ENCODE data around the gene KLK14. TPM values are rescaled to one million over a fixed set of nuclear protein-coding genes. Genes with fewer than 3 reads are reported as not detected.

Gene KLK14
- total RNA-seq, 2 experiments from 2014 or later, result 0.57 TPM; not detected in 1

- Mint-ChIP-seq H3K36me3 (ENCODE audit: low read depth) (peaks cover 19% of the 10 kb centered on the region), H3K27me3 (ENCODE audit: low read depth) (no peaks in the 10 kb centered on the region), H3K4me3 (no peak overlapping the region), H3K9me3 (ENCODE audit: insufficient read depth) (no peaks in the 10 kb centered on the region), H3K4me1 (ENCODE audit: low read depth) (peaks cover 15% of the 10 kb centered on the region), H3K27ac (no peak overlapping the region)
- no peak for DNase-seq
- POLR2A ChIA-PET, result no interaction called here
- no peak for ATAC-seq
- CTCF ChIA-PET, result no interaction called here
Measured at GRCh38 chr19:51093510-51094345, 11.0 kb upstream of the KLK14 start.

- DNase-seq (no peak), ATAC-seq (no peak)
- no peaks in the 10 kb centered on the region for H3K27me3 Mint-ChIP-seq (ENCODE audit: low read depth)
- no peak overlapping the region for H3K4me3 Mint-ChIP-seq
- peaks cover 16% of the 10 kb centered on the region for H3K36me3 Mint-ChIP-seq (ENCODE audit: low read depth)
- peaks cover 15% of the 10 kb centered on the region for H3K4me1 Mint-ChIP-seq (ENCODE audit: low read depth)
- H3K27ac Mint-ChIP-seq, result no peak overlapping the region
- POLR2A ChIA-PET, result no interaction called here
- CTCF ChIA-PET, result no interaction called here
- no peaks in the 10 kb centered on the region for H3K9me3 Mint-ChIP-seq (ENCODE audit: insufficient read depth)
Measured at GRCh38 chr19:51093101-51093500, 10.4 kb upstream of the KLK14 start.

GRCh38 chr19:51091895-51092873, 9.5 kb upstream of the KLK14 start:
- Mint-ChIP-seq H3K27me3 (ENCODE audit: low read depth) (no peaks in the 10 kb centered on the region), H3K4me1 (ENCODE audit: low read depth) (peaks cover 8% of the 10 kb centered on the region), H3K4me3 (no peak overlapping the region), H3K36me3 (ENCODE audit: low read depth) (peaks cover 7% of the 10 kb centered on the region), H3K27ac (no peak overlapping the region), H3K9me3 (ENCODE audit: insufficient read depth) (no peaks in the 10 kb centered on the region)
- ChIA-PET CTCF (no interaction called here), POLR2A (no interaction called here)
- DNase-seq (no peak), ATAC-seq (no peak)

GRCh38 chr19:51091126-51091525, 8.4 kb upstream of the KLK14 start:
- DNase-seq (no peak), ATAC-seq (no peak)
- POLR2A ChIA-PET, result no interaction called here
- no peaks in the 10 kb centered on the region for H3K4me1 Mint-ChIP-seq (ENCODE audit: low read depth)
- CTCF ChIA-PET, result no interaction called here
- no peak overlapping the region for H3K27ac Mint-ChIP-seq
- H3K4me3 Mint-ChIP-seq, result no peak overlapping the region
- H3K27me3 Mint-ChIP-seq (ENCODE audit: low read depth), result no peaks in the 10 kb centered on the region
- H3K36me3 Mint-ChIP-seq (ENCODE audit: low read depth), result no peaks in the 10 kb centered on the region
- no peaks in the 10 kb centered on the region for H3K9me3 Mint-ChIP-seq (ENCODE audit: insufficient read depth)

GRCh38 chr19:51090471-51090870, 7.8 kb upstream of the KLK14 start:
- Mint-ChIP-seq H3K27me3 (ENCODE audit: low read depth) (no peaks in the 10 kb centered on the region), H3K9me3 (ENCODE audit: insufficient read depth) (no peaks in the 10 kb centered on the region), H3K27ac (no peak overlapping the region), H3K4me3 (no peak overlapping the region), H3K36me3 (ENCODE audit: low read depth) (no peaks in the 10 kb centered on the region), H3K4me1 (ENCODE audit: low read depth) (no peaks in the 10 kb centered on the region)
- DNase-seq (no peak), ATAC-seq (no peak)
- POLR2A ChIA-PET, result no interaction called here
- CTCF ChIA-PET, result no interaction called here

GRCh38 chr19:51089786-51090185, 7.1 kb upstream of the KLK14 start:
- no peaks in the 10 kb centered on the region for H3K9me3 Mint-ChIP-seq (ENCODE audit: insufficient read depth)
- no peak overlapping the region for H3K27ac Mint-ChIP-seq
- H3K27me3 Mint-ChIP-seq (ENCODE audit: low read depth), result no peaks in the 10 kb centered on the region
- no peak overlapping the region for H3K4me3 Mint-ChIP-seq
- ChIA-PET POLR2A (no interaction called here), CTCF (no interaction called here)
- no peak for ATAC-seq
- H3K4me1 Mint-ChIP-seq (ENCODE audit: low read depth), result no peaks in the 10 kb centered on the region
- DNase-seq, result no peak
- H3K36me3 Mint-ChIP-seq (ENCODE audit: low read depth), result no peaks in the 10 kb centered on the region

- ATAC-seq (no peak), DNase-seq (no peak)
- Mint-ChIP-seq H3K27ac (no peak overlapping the region), H3K4me3 (no peak overlapping the region), H3K27me3 (ENCODE audit: low read depth) (no peaks in the 10 kb centered on the region), H3K9me3 (ENCODE audit: insufficient read depth) (no peaks in the 10 kb centered on the region), H3K4me1 (ENCODE audit: low read depth) (no peaks in the 10 kb centered on the region), H3K36me3 (ENCODE audit: low read depth) (no peaks in the 10 kb centered on the region)
- ChIA-PET POLR2A (no interaction called here), CTCF (interaction anchor here (0.5 kb wide), 1 partner anchor 1750 kb away, joined by 4 read pairs; no protein-coding TSS in a partner anchor)
Measured at GRCh38 chr19:51086153-51086850, 3.6 kb upstream of the KLK14 start.

GRCh38 chr19:51084505-51084904, 1.8 kb upstream of the KLK14 start:
- no peaks in the 10 kb centered on the region for H3K9me3 Mint-ChIP-seq (ENCODE audit: insufficient read depth)
- ATAC-seq (no peak), DNase-seq (no peak)
- H3K4me1 Mint-ChIP-seq (ENCODE audit: low read depth), result no peaks in the 10 kb centered on the region
- H3K27me3 Mint-ChIP-seq (ENCODE audit: low read depth), result no peaks in the 10 kb centered on the region
- CTCF ChIA-PET, result no interaction called here
- no peaks in the 10 kb centered on the region for H3K36me3 Mint-ChIP-seq (ENCODE audit: low read depth)
- H3K27ac Mint-ChIP-seq, result no peak overlapping the region
- POLR2A ChIA-PET, result no interaction called here
- H3K4me3 Mint-ChIP-seq, result no peak overlapping the region

- H3K4me1 Mint-ChIP-seq (ENCODE audit: low read depth), result no peaks in the 10 kb centered on the region
- ATAC-seq, result no peak
- H3K27me3 Mint-ChIP-seq (ENCODE audit: low read depth), result no peaks in the 10 kb centered on the region
- H3K36me3 Mint-ChIP-seq (ENCODE audit: low read depth), result no peaks in the 10 kb centered on the region
- DNase-seq, result no peak
- H3K27ac Mint-ChIP-seq, result no peak overlapping the region
- CTCF ChIA-PET, result no interaction called here
- H3K4me3 Mint-ChIP-seq, result no peak overlapping the region
- POLR2A ChIA-PET, result no interaction called here
- no peaks in the 10 kb centered on the region for H3K9me3 Mint-ChIP-seq (ENCODE audit: insufficient read depth)
Measured at GRCh38 chr19:51083783-51084182, 1.1 kb upstream of the KLK14 start.

GRCh38 chr19:51083181-51083580, 494 bp upstream of the KLK14 start:
- Mint-ChIP-seq H3K27me3 (ENCODE audit: low read depth) (no peaks in the 10 kb centered on the region), H3K4me1 (ENCODE audit: low read depth) (no peaks in the 10 kb centered on the region), H3K36me3 (ENCODE audit: low read depth) (no peaks in the 10 kb centered on the region), H3K4me3 (no peak overlapping the region), H3K9me3 (ENCODE audit: insufficient read depth) (no peaks in the 10 kb centered on the region), H3K27ac (no peak overlapping the region)
- DNase-seq, result no peak
- no peak for ATAC-seq
- ChIA-PET CTCF (no interaction called here), POLR2A (no interaction called here)

- ChIA-PET POLR2A (no interaction called here), CTCF (no interaction called here)
- H3K27ac Mint-ChIP-seq, result no peak overlapping the region
- no peaks in the 10 kb centered on the region for H3K9me3 Mint-ChIP-seq (ENCODE audit: insufficient read depth)
- no peaks in the 10 kb centered on the region for H3K27me3 Mint-ChIP-seq (ENCODE audit: low read depth)
- no peaks in the 10 kb centered on the region for H3K4me1 Mint-ChIP-seq (ENCODE audit: low read depth)
- ATAC-seq (no peak), DNase-seq (no peak)
- H3K4me3 Mint-ChIP-seq, result no peak overlapping the region
- H3K36me3 Mint-ChIP-seq (ENCODE audit: low read depth), result no peaks in the 10 kb centered on the region
Measured at GRCh38 chr19:51081476-51081875, 1.2 kb downstream of the KLK14 start.
